Activated CD8-positive, alpha-beta memory T cell treated with anti-CD3 and anti-CD28 coated beads, Interleukin-2, amount 50 U/mL, for 24 hours (primary cell): ENCODE measurements around the gene LETM1.
A peak's percentile ranks its signal among the peaks of the same experiment; 100 is the strongest.

Experiments used
- DNase-seq: peaks from one replicate; pipeline ENCODE4 v3.0.0-alpha.2; 2020; ENCODE audit errors: extremely low read depth

Gene LETM1

GRCh38 chr4:1872870-1873269 lies 16.9 kb upstream of the LETM1 start:
- DNase-seq, result no peak

DNA sequence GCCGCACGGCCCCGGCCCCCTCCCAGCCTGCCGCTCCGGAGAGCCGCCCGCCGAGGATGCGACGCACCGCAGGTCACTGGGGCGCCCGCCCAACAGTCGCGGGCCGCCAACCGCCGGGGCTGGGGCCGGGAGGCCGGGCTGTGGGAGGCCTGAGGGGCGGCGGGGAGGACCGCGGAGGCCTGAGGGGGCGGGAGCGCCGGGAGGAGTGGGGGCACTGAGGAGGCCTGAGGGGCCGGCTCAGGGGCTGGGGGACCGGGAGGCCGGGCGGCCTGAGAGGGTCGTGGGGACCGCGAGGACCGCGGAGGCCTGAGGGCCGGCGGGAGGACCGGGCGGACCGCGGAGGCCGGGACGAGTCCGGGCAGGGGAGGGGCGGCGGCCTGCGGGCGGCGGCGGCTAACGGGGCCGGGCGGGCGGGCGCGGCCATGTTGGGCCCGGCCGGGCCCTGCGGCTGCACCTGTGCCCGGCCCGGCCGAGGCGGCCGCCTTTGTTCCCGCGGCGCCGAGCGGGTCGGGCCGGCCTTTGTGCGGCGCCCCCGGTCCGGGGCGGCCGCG lies 15.6 kb upstream of the LETM1 start:
- no peak for DNase-seq

DNA sequence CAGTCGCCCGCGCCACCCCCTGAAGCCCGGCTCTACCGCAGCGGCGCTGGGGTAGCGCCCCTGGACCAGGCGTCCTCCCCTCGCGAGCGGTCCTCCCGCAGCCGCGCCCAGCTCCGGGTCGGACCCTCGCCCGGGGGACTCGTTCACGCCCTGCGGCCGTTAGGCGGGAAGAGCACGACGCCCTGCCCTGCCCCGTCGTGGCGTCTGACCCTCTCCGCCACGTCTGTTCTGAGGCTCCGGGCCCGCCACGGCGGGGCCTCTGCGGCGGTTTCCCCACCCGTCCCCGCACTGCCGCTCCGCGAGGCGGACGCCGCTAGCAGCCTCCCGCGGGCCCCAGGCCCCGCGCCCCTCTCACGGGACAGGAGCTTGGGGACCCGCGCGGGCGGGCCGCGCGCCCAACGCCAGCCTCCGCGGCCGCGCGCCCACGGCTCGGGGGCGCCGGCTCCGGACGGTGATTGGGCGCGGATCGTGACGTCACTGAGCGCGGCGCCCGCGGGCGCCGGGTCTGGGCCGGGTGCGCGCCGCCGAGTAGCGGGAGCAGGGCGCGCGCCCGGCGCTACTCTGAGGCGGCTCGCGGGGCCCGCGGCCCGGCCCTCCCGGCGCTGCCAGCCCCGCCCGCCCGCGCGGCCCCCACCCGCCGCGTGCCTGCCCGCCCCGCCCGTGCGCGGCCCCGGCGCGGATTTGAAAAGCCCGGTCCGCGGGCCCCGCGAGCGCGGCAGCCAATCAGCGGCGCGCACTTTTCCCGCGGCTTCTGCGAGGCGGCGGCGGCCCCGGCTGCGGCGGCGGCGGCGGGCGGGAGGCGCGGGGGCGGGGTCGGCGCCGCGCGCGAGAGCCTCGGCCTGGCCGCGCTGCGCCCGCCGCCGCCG lies 14.9 kb upstream of the LETM1 start, which contains the start of gene NSD2:
NSD2 (plus strand) TSS at position 816 of the 866 bp plus-strand sequence. CDS start 29,262 bp downstream, outside the sequence.
- DNase-seq, result peak; percentile 59

DNA sequence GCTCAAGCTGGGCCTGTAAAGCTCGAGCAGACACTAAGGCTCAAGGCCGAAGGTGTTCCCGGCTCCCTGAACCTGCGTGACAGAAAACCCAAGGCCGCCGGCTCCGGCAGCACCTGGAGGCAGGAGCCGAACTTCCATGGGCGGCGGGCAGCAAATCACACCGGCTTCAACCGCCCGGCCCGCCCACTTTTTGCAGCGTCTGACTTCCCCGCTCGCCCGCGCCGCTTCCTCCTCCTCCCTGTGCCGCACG lies 14.3 kb upstream of the LETM1 start:
- DNase-seq, result peak; percentile 62

- no peak for DNase-seq
These were observed 13.8 kb upstream of the LETM1 start for GRCh38 chr4:1869530-1870327.

DNA sequence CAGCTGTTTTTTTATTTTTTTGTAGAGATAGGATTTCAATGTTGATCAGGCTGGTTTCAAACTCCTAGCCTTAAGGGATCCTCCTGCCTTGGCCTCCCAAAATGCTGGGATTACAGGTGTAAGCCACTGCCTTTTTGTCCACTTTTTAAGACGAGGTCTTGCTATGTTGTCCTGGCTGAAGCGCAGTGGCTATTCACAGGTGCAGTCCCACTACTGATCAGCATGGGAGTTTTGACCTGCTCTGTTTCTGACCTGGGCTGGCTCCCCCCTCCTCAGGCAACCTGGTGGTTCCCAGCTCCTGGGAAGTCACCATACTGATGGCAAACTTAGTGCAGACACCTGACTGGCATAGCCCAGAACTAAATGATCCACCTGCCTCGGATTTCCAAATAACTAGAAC lies 13.0 kb upstream of the LETM1 start:
- no peak for DNase-seq

DNA sequence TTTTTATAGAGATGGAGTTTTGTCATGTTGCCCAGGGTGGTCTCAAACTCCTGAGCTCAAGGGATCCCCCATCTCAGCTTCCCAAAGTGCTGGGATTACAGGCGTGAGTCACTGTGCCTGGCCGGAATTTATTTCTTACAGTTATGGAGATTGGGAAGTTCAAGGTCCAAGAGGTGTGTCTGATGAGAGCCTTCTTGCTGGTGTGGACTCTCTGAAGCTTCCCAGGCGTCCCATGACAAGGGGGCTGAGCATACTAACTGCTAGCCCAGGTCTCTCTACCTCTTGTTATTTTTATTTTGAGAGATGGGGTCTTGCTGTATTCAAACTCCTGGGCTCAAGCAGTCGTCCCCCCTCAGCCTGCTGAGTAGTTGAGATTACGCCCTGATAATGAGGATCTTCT lies 12.3 kb upstream of the LETM1 start:
- DNase-seq, result no peak

DNA sequence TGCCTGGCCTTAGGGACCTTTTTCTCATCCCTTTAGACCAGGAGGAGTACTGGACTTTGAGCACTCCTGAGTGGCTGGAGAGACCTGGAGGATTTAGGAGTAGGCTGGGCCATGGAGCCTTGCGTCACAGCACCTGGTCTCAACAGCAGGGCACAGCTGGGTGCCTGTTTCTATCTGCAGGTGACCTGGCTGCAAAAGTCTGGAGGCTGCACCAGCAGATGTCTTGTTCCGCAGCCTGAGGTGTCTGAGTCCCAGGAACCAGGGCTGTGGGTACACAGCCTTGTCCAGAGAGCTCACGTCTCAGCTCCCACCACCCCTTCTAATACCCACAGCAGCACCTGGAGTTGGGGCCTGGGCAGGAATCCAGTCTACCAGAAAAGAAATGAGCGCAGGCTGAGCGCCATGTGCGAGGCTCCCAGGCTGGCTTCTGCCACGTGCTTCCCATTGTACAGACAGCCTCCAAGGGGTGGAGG lies 10.3 kb upstream of the LETM1 start:
- DNase-seq, result no peak

DNA sequence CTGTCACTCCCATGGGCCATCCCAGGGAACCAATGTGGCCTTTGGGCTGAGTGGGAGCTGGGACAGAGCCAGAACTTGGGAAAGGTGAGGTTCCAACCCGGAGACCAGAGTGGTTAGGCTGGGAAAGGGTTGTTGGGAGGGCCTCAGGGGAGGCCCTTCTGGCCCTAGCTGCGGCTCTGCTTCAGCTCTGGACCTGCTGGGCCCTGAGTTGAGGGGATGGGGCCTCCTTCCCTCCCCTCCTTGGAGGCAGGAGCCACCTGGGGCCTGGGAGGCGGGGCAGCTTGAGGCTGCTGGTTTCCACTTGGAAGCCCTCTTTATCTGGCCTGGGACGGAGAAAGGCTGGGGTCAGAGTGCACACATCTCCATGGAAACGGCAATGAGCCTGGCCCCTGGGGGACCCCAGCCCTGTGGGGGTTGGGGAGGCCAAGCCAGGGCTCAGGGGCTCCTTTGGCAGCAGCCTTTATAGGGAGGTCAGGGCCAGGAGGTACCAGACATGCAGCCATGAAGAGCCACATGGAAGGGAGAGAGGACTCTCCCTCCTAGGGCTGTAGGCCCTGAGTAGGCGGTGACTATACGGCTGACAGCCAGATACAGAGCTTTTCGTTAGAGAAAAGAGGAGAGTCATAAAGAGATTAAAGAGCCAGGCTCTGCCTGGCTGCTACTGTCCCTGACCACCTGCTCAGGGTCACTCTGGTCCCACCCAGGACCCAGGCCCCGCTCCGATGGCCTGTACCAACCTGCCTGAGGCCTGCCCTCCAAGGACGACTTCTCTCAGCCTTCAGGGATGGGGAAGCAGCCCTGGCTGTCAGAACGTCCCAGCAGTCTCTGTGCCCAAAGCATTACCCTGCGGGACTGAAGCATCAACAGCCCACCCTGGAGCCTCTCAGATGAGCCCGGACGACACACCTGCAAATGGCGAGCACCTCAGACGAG lies 8.4 kb upstream of the LETM1 start:
- no peak for DNase-seq

- no peak for DNase-seq
These were observed 7.5 kb upstream of the LETM1 start for GRCh38 chr4:1863297-1864033.

- no peak for DNase-seq
These were observed 7.0 kb upstream of the LETM1 start for GRCh38 chr4:1862961-1863296.

- DNase-seq, result no peak
These were observed 6.3 kb upstream of the LETM1 start for GRCh38 chr4:1862055-1862911.

DNA sequence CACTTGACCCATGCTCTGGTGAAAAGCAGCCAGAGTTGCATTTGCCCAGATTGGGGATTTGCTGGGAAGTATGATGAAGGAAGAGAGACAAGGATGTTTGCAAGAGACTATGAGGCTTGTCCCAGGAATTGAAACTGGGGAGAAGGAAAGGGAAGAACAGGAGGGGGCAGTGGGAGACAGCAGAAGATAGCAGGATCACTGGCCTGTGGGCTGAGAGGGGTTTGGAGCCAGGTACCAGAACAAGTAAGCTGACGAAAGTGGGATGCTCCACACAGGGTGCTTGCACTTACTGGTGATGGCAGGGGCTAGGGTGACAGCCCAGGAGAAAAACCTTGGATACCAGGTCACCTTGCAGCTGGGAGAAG lies 3.4 kb upstream of the LETM1 start:
- DNase-seq, result no peak

DNA sequence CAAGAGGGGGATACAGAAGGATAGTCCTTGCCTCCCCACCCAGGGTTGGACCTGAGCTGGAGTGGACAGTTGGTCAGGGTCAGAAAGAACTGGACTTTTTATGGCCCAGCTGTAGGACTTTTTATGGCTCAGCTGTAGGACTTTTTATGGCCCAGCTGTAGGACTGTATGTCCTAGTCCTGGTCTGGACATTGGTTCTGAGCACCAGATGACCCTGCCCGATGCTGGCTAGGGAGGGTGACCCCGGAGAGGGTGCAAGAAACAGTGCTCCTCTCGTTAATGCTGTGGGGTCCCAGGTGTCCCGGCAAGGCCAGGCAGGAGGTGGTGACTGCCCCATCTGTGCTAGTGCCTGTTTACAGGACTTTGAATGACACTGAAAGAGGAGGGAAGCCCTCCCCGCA lies 2.0 kb upstream of the LETM1 start:
- DNase-seq, result no peak

DNA sequence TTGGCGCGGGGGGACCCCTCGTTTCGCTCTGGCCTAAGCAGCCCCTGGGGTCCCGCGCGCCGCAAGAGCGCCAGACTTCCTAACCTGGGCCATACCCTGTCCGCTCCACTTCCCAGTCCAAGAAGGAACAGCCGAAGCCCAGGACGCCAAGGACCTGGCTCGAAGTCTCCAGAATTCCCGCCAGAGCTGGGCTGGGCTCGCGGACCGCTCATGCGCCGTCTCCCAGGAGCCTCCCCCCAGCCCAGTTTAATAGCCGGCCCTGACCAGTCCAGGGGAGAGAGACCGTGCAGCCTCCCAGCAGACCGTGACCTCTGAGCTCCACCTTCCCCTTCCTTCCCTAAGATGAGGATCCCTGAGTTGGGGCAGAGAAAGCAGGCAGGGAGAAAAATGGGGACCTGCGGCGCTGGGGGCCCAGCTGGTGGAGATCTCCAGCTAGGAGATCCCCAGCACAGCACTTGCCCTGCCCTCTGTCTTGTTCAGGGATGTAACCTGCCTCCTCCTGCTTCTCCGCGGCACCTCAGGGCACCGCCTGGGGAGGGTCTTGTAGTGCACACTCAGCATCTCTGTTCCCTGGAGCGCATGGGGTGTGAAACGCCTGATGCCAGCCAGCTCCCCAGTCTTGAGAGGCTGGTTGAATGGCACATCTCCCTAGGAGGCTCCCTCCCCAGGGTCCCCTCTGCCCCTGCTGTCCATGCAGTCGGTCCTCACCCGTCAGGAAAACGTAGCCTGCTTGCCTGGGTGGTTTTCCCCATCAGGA lies 1.2 kb upstream of the LETM1 start:
- DNase-seq, result no peak

GRCh38 chr4:1855333-1856070 lies 454 bp downstream of the LETM1 start:
- no peak for DNase-seq

DNA sequence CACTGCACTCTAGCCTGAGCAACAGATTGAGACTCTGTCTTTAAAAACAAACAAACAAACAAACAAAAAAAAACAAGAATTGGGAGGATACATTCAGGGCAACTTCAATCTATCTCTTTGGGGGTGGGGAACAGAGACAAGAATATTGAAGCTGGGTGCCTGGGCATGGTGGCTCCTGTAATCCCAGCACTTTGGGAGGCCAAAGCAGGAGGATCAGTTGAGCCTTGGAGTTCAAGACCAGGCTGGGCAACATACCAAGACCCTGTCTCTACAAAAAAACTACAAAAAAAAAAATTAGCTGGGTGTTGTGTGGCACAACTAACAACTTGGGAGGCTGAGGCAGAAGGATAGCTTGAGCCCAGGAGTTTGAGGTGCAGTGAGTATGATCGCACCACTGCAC lies 1.2 kb downstream of the LETM1 start:
- DNase-seq, result no peak

DNA sequence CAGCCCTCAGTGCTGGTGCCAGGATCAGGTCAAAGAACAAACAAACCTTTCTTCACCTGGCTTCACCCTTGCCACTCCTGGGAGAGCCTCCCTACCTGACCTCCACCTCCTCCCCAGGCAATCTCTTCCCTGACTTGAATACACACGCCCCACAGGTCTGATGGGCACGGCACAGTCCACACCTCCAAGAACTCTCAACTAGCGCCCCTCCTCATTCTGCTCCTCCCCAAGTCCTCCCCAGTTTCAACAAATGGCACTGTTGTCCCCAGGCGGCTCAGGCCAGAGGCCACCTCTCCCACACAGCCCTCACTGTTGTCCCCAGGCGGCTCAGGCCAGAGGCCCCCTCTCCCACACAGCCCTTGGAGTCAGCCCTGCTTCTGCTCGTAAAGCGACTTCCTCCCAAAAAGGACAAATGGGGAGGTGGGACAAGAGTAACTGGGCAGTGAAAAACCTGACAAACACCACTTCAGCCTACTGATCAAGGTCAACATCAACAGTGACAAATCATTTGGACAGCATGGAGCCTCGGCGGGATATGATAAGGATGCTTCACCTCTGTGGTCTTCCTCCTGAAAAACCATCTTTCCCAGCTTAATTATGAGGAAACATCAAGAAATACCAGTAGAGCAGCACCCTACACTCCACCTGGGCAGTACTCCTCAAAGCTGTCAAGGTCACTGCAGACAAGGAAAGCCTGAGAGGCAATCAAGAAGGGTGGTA lies 2.9 kb downstream of the LETM1 start:
- DNase-seq, result no peak
